ENCODE measurements around the gene GOSR2. TPM values are rescaled to one million over a fixed set of nuclear protein-coding genes. Genes with fewer than 3 reads are reported as not detected.
A peak's percentile ranks its signal among the peaks of the same experiment; 100 is the strongest.

Gene GOSR2
- total and polyA plus RNA-seq, 2 of the 13 experiments (the other 11 are each of a cell fraction or from before 2014, with no cell fraction given): 61.5 to 63.9 TPM

GRCh38 chr17:46940692-46941404, 17.9 kb downstream of the GOSR2 start (continued):
- TF ChIP-seq HHEX (CRISPR knock-in tag; IDR thresholded peaks at IDR 0.05) (no peak), ZFP82 (CRISPR knock-in tag; IDR thresholded peaks at IDR 0.05; ENCODE audit: borderline replicate concordance) (no peak), ZSCAN5A (CRISPR knock-in tag; IDR thresholded peaks at IDR 0.05; ENCODE audit: borderline replicate concordance) (no peak), SMARCC2 (IDR thresholded peaks at IDR 0.05) (no peak), MBD4 (IDR thresholded peaks at IDR 0.05; ENCODE audit: borderline replicate concordance, low read length) (no peak), ZNF570 (CRISPR knock-in tag; IDR thresholded peaks at IDR 0.05; ENCODE audit: borderline replicate concordance) (no peak), DNMT3B (CRISPR knock-in tag; conservative IDR thresholded peaks at IDR 0.05) (no peak), ZSCAN29 (CRISPR knock-in tag; conservative IDR thresholded peaks at IDR 0.05) (no peak), MAF1 (CRISPR knock-in tag; IDR thresholded peaks at IDR 0.05; ENCODE audit: borderline replicate concordance) (no peak), ZNF569 (CRISPR knock-in tag; IDR thresholded peaks at IDR 0.05; ENCODE audit: borderline replicate concordance) (no peak), CENPX (CRISPR knock-in tag; IDR thresholded peaks at IDR 0.05) (no peak), SMC3 (IDR thresholded peaks at IDR 0.05; ENCODE audit: low read length) (peak; percentile 94), RXRB (CRISPR knock-in tag; IDR thresholded peaks at IDR 0.05; ENCODE audit: borderline replicate concordance) (peak; percentile 60; the same call in 1 of the 2 replicates), DDIT3 (CRISPR knock-in tag; IDR thresholded peaks at IDR 0.05) (no peak), SAP130 (CRISPR knock-in tag; IDR thresholded peaks at IDR 0.05; ENCODE audit: low read depth) (peak; percentile 61), SMYD3 (CRISPR knock-in tag; IDR thresholded peaks at IDR 0.05) (no peak), RAD21 (CRISPR knock-in tag; IDR thresholded peaks at IDR 0.05) (peak; percentile 92)
- TF ChIP-seq, protein P1, sequence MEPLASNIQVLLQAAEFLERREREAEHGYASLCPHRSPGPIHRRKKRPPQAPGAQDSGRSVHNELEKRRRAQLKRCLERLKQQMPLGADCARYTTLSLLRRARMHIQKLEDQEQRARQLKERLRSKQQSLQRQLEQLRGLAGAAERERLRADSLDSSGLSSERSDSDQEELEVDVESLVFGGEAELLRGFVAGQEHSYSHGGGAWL (CRISPR knock-in tag; IDR thresholded peaks at IDR 0.05): no peak

All from HepG2 (cell line).